SK-N-MC (cell line): ENCODE results near the gene C10orf143.

Experiments
- EZH2 ChIP-seq: fragments of 200-600 bp; sonication (generic); IDR thresholded peaks from one replicate; pipeline ENCODE4 v1.6.1; 2017; ENCODE audit warnings: antibody characterized with exemption
- POLR2AphosphoS5 ChIP-seq: IDR thresholded peaks from 2 replicates; pipeline ENCODE4 v1.6.1; 2012; ENCODE audit warnings: mild to moderate bottlenecking, low read depth, low read length, borderline replicate concordance

DNA sequence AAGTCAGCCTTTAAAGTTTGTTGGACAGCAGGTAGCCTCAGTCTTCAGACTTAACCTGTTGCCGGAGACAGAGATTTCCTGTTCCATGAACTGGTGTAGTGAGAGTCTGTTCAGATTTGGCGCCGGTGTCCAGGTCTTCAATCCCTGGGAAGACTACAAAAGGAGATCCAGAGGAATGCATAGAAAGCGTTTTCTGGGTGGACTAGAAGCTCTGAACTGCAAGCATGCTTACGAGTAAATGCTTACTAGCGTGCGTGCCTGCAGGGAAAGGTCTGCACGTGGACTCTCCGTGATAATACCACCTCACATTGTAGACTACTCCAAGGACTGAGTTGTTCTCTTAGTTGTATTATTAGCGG lies 26.4 kb upstream of the C10orf143 start:
- no peak for TF ChIP-seq POLR2AphosphoS5
- no peak for TF ChIP-seq EZH2
